ENCODE results near the gene POSTN. TPM values are rescaled to one million over a fixed set of nuclear protein-coding genes. Genes with fewer than 3 reads are reported as not detected.

POSTN gene
- total and polyA plus RNA-seq, 2 of the 4 experiments (the other 2 are of a cell fraction): 32.6 to 44.7 TPM

- Histone ChIP-seq H4K8ac (ENCODE audit: low read depth in 2 of 2, low read length in 2 of 2) (peak overlapping the region; percentile 46 to 47), H2AK9ac (replicated peaks; ENCODE audit: low read depth, low read length, poor library complexity) (no peak overlapping the region), H4K5ac (ENCODE audit: low read depth, low read length) (peak overlapping the region; percentile 99), H3K79me1 (ENCODE audit: low read depth in 1 of 2, low read length in 2 of 2) (no peaks in the 10 kb centered on the region), H2BK15ac (ENCODE audit: low read depth, low read length) (no peak overlapping the region), H3K18ac (ENCODE audit: low read depth, low read length) (peak overlapping the region; percentile 99), H2AFZ (replicated peaks; ENCODE audit: low read length, poor library complexity) (peak overlapping the region; percentile 50), H4K20me1 (ENCODE audit: insufficient read depth, low read length) (no peaks in the 10 kb centered on the region), H3K23ac (ENCODE audit: low read depth, low read length) (peak overlapping the region; percentile 78; the same call in 1 of the 2 replicates), H3K4me1 (ENCODE audit: control insufficient read depth, insufficient read depth, low read length) (peaks cover 9% of the 10 kb centered on the region), H3K27me3 (ENCODE audit: control insufficient read depth, insufficient read depth, low read length) (no peaks in the 10 kb centered on the region), H2BK5ac (ENCODE audit: low read depth, low read length, poor library complexity, severe bottlenecking) (peak overlapping the region; percentile 45), H3K9me1 (ENCODE audit: insufficient read depth, low read length) (no peaks in the 10 kb centered on the region), H2BK20ac (ENCODE audit: low read depth, low read length) (no peak overlapping the region; the same call in 1 of the 2 replicates), H3K56ac (ENCODE audit: extremely low read depth, insufficient read depth, low read length) (no peak overlapping the region), H2BK120ac (ENCODE audit: low read depth, low read length) (peak overlapping the region; percentile 72), H3K4ac (ENCODE audit: low read depth, low read length) (peak overlapping the region; percentile 66; the same call in 1 of the 2 replicates), H3K36me3 (ENCODE audit: control insufficient read depth, insufficient read depth, low read length) (no peaks in the 10 kb centered on the region; the same call in 1 of the 2 replicates), H3K27ac (ENCODE audit: insufficient read depth, low read length) (no peak overlapping the region), H4K91ac (ENCODE audit: insufficient read depth, low read depth, low read length) (no peak overlapping the region), H3K4me2 (ENCODE audit: low read depth, low read length) (peak overlapping the region; percentile 97), H3K9me3 (ENCODE audit: control insufficient read depth, insufficient read depth, low read length) (no peaks in the 10 kb centered on the region), H2AK5ac (ENCODE audit: low read depth, low read length) (no peak overlapping the region), H3K14ac (replicated peaks; ENCODE audit: low read depth, low read length) (0 out of 2 replicates have a peak overlapping the region, but pooled peaks have one; percentile 81), H3K4me3 (ENCODE audit: insufficient read depth, low read depth, low read length) (no peak overlapping the region), H3K9ac (ENCODE audit: low read depth, low read length) (0 out of 2 replicates have a peak overlapping the region, but pooled peaks have one; percentile 23)
- CTCF ChIA-PET: interaction anchor here (0.6 to 0.8 kb wide), 2 partner anchors 438 to 1251 kb away, joined by 3 read pairs; no protein-coding TSS in a partner anchor
- intact Hi-C loops (cut with micrococcal nuclease): loop anchor here (10.0 kb wide), 2 partner anchors 580 to 1270 kb away; no protein-coding TSS in a partner anchor
- dilution Hi-C loops (cut with HindIII; ENCODE audit: low sequenced_read_pairs, unreplicated experiment): no loop called here
- ATAC-seq (ENCODE audit: low read depth) (no peak), DNase-seq (no peak)
- BruUV-seq (replicated peaks): no TSS peak
- in situ Hi-C loops (cut with MboI; ENCODE audit: low sequenced_read_pairs): loop anchor here (5.0 to 25.0 kb wide), 6 partner anchors 220 to 1117 kb away; partner anchors contain the start of gene TRPC4
- POLR2A ChIA-PET (ENCODE audit: unreplicated experiment): no interaction called here
- WGBS, 2 experiments (ENCODE audit: extremely low coverage in 2 of 2, insufficient read length in 1 of 2): 37% methylated on average over 6 of the region's 7 CpGs; no CpG with 5 or more reads in 1 of the 2 experiments
- TF ChIP-seq MAFK (IDR thresholded peaks at IDR 0.05; ENCODE audit: low read depth, low read length) (no peak), POLR2A (IDR thresholded peaks at IDR 0.05; ENCODE audit: low read depth, low read length) (no peak), MAZ (IDR thresholded peaks at IDR 0.05; ENCODE audit: borderline replicate concordance, low read depth, low read length) (no peak), RAD21 (IDR thresholded peaks at IDR 0.05; ENCODE audit: low read length) (no peak), CEBPB (IDR thresholded peaks at IDR 0.05; ENCODE audit: low read depth, low read length) (no peak), BHLHE40 (IDR thresholded peaks at IDR 0.05; ENCODE audit: low read depth, low read length) (no peak)
Measured at GRCh38 chr13:37645181-37645740, 46.7 kb upstream of the POSTN start.
